ENCODE data around the gene HOMER1.

The HOMER1 gene

GRCh38 chr5:79503794-79504495 is 10.0 kb downstream of the HOMER1 start:
- no peak for TF ChIP-seq POLR2A (IDR thresholded peaks at IDR 0.05; ENCODE audit: low read depth, low read length)
- no peak for TF ChIP-seq TAF1 (IDR thresholded peaks at IDR 0.05; ENCODE audit: borderline replicate concordance, low read depth, low read length)
- TF ChIP-seq POLR2AphosphoS5 (IDR thresholded peaks at IDR 0.05; ENCODE audit: low read depth, low read length): no peak
- no peak for DNase-seq (ENCODE audit: insufficient read length)
- no peak for FAIRE-seq

GRCh38 chr5:79499640-79500273 is 14.2 kb downstream of the HOMER1 start:
- FAIRE-seq (no peak), DNase-seq (ENCODE audit: insufficient read length) (no peak)
- TF ChIP-seq POLR2A (IDR thresholded peaks at IDR 0.05; ENCODE audit: low read depth, low read length) (no peak), TAF1 (IDR thresholded peaks at IDR 0.05; ENCODE audit: borderline replicate concordance, low read depth, low read length) (no peak), POLR2AphosphoS5 (IDR thresholded peaks at IDR 0.05; ENCODE audit: low read depth, low read length) (no peak)

- FAIRE-seq (no peak), DNase-seq (ENCODE audit: insufficient read length) (no peak)
- TF ChIP-seq POLR2AphosphoS5 (IDR thresholded peaks at IDR 0.05; ENCODE audit: low read depth, low read length) (no peak), POLR2A (IDR thresholded peaks at IDR 0.05; ENCODE audit: low read depth, low read length) (no peak), TAF1 (IDR thresholded peaks at IDR 0.05; ENCODE audit: borderline replicate concordance, low read depth, low read length) (no peak)
These were observed 18.6 kb downstream of the HOMER1 start for GRCh38 chr5:79495311-79495710.

GRCh38 chr5:79493596-79494345 is 20.2 kb downstream of the HOMER1 start:
- TF ChIP-seq TAF1 (IDR thresholded peaks at IDR 0.05; ENCODE audit: borderline replicate concordance, low read depth, low read length): no peak
- no peak for TF ChIP-seq POLR2A (IDR thresholded peaks at IDR 0.05; ENCODE audit: low read depth, low read length)
- TF ChIP-seq POLR2AphosphoS5 (IDR thresholded peaks at IDR 0.05; ENCODE audit: low read depth, low read length): no peak
- DNase-seq (ENCODE audit: insufficient read length): no peak
- no peak for FAIRE-seq

GRCh38 chr5:79491690-79492317 is 22.1 kb downstream of the HOMER1 start:
- FAIRE-seq (no peak), DNase-seq (ENCODE audit: insufficient read length) (no peak)
- TF ChIP-seq POLR2AphosphoS5 (IDR thresholded peaks at IDR 0.05; ENCODE audit: low read depth, low read length): no peak
- no peak for TF ChIP-seq TAF1 (IDR thresholded peaks at IDR 0.05; ENCODE audit: borderline replicate concordance, low read depth, low read length)
- no peak for TF ChIP-seq POLR2A (IDR thresholded peaks at IDR 0.05; ENCODE audit: low read depth, low read length)

- TF ChIP-seq POLR2AphosphoS5 (IDR thresholded peaks at IDR 0.05; ENCODE audit: low read depth, low read length) (no peak), TAF1 (IDR thresholded peaks at IDR 0.05; ENCODE audit: borderline replicate concordance, low read depth, low read length) (no peak), POLR2A (IDR thresholded peaks at IDR 0.05; ENCODE audit: low read depth, low read length) (no peak)
- FAIRE-seq: no peak
- DNase-seq (ENCODE audit: insufficient read length): no peak
These were observed 23.5 kb downstream of the HOMER1 start for GRCh38 chr5:79490323-79490936.

- TF ChIP-seq TAF1 (IDR thresholded peaks at IDR 0.05; ENCODE audit: borderline replicate concordance, low read depth, low read length) (no peak), POLR2AphosphoS5 (IDR thresholded peaks at IDR 0.05; ENCODE audit: low read depth, low read length) (no peak)
- FAIRE-seq (no peak), DNase-seq (ENCODE audit: insufficient read length) (no peak)
These were observed 24.2 kb downstream of the HOMER1 start for GRCh38 chr5:79489773-79490172.

- DNase-seq (ENCODE audit: insufficient read length): no peak
- TF ChIP-seq POLR2AphosphoS5 (IDR thresholded peaks at IDR 0.05; ENCODE audit: low read depth, low read length) (no peak), POLR2A (IDR thresholded peaks at IDR 0.05; ENCODE audit: low read depth, low read length) (no peak), TAF1 (IDR thresholded peaks at IDR 0.05; ENCODE audit: borderline replicate concordance, low read depth, low read length) (no peak)
- FAIRE-seq: no peak
These were observed 25.2 kb downstream of the HOMER1 start for GRCh38 chr5:79488775-79489174.

- TF ChIP-seq POLR2AphosphoS5 (IDR thresholded peaks at IDR 0.05; ENCODE audit: low read depth, low read length): no peak
- no peak for TF ChIP-seq TAF1 (IDR thresholded peaks at IDR 0.05; ENCODE audit: borderline replicate concordance, low read depth, low read length)
- FAIRE-seq (no peak), DNase-seq (ENCODE audit: insufficient read length) (no peak)
These were observed 25.9 kb downstream of the HOMER1 start for GRCh38 chr5:79488058-79488457.

GRCh38 chr5:79487251-79487650 is 26.7 kb downstream of the HOMER1 start:
- TF ChIP-seq TAF1 (IDR thresholded peaks at IDR 0.05; ENCODE audit: borderline replicate concordance, low read depth, low read length): no peak
- TF ChIP-seq POLR2AphosphoS5 (IDR thresholded peaks at IDR 0.05; ENCODE audit: low read depth, low read length): no peak
- TF ChIP-seq POLR2A (IDR thresholded peaks at IDR 0.05; ENCODE audit: low read depth, low read length): no peak
- DNase-seq (ENCODE audit: insufficient read length) (no peak), FAIRE-seq (no peak)

- no peak for TF ChIP-seq POLR2AphosphoS5 (IDR thresholded peaks at IDR 0.05; ENCODE audit: low read depth, low read length)
- TF ChIP-seq TAF1 (IDR thresholded peaks at IDR 0.05; ENCODE audit: borderline replicate concordance, low read depth, low read length): no peak
- TF ChIP-seq POLR2A (IDR thresholded peaks at IDR 0.05; ENCODE audit: low read depth, low read length): no peak
- FAIRE-seq (no peak), DNase-seq (ENCODE audit: insufficient read length) (no peak)
These were observed 27.8 kb downstream of the HOMER1 start for GRCh38 chr5:79486116-79486515.
